ENCODE data around the gene GOLPH3L.
"Not testable (repeated sequence)": the region's sequence is repeated elsewhere in the genome, so short reads cannot be mapped to it uniquely, and the experiment has no call there.

Gene GOLPH3L

GRCh38 chr1:150613061-150613920 is 83.7 kb downstream of the GOLPH3L start:
- DNase-seq, result peak; percentile 58

- DNase-seq, result no peak
These were observed 85.0 kb downstream of the GOLPH3L start for GRCh38 chr1:150612014-150612345.

- DNase-seq, result no peak
These were observed 86.4 kb downstream of the GOLPH3L start for GRCh38 chr1:150610576-150610975.

- no peak for DNase-seq
These were observed 87.2 kb downstream of the GOLPH3L start for GRCh38 chr1:150609732-150610131.

GRCh38 chr1:150606463-150607142 is 90.4 kb downstream of the GOLPH3L start:
- no peak for DNase-seq

GRCh38 chr1:150605451-150605731 is 91.6 kb downstream of the GOLPH3L start:
- DNase-seq, result not testable (repeated sequence)

- no peak for DNase-seq
These were observed 92.7 kb downstream of the GOLPH3L start for GRCh38 chr1:150604226-150604588.

GRCh38 chr1:150603711-150604110 is 93.2 kb downstream of the GOLPH3L start:
- DNase-seq, result no peak

- DNase-seq, result not testable (repeated sequence)
These were observed 94.6 kb downstream of the GOLPH3L start for GRCh38 chr1:150602372-150602771.

- no peak for DNase-seq
These were observed 95.4 kb downstream of the GOLPH3L start for GRCh38 chr1:150601540-150601939.

- not testable (repeated sequence) for DNase-seq
These were observed 98.6 kb downstream of the GOLPH3L start for GRCh38 chr1:150598346-150598745.

GRCh38 chr1:150596976-150597375 is 100.0 kb downstream of the GOLPH3L start:
- no peak for DNase-seq
